ENCODE data around the gene SEMA3F.

DNA sequence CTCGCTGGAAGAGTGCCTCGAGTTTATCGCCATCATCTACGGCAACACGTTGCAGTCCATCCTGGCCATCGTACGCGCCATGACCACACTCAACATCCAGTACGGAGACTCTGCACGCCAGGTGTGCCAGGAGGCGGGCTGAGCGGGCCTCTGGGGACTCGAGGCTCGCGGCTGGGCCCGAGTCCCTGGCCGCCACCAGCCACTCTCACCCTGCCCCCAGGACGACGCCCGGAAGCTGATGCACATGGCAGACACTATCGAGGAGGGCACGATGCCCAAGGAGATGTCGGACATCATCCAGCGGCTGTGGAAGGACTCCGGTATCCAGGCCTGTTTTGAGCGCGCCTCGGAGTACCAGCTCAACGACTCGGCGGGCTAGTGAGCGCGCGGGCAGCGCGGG lies 38.2 kb downstream of the SEMA3F start:
- TF ChIP-seq, protein P1, sequence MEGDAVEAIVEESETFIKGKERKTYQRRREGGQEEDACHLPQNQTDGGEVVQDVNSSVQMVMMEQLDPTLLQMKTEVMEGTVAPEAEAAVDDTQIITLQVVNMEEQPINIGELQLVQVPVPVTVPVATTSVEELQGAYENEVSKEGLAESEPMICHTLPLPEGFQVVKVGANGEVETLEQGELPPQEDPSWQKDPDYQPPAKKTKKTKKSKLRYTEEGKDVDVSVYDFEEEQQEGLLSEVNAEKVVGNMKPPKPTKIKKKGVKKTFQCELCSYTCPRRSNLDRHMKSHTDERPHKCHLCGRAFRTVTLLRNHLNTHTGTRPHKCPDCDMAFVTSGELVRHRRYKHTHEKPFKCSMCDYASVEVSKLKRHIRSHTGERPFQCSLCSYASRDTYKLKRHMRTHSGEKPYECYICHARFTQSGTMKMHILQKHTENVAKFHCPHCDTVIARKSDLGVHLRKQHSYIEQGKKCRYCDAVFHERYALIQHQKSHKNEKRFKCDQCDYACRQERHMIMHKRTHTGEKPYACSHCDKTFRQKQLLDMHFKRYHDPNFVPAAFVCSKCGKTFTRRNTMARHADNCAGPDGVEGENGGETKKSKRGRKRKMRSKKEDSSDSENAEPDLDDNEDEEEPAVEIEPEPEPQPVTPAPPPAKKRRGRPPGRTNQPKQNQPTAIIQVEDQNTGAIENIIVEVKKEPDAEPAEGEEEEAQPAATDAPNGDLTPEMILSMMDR (IDR thresholded peaks at IDR 0.05 in 4 of 5, conservative IDR thresholded peaks at IDR 0.05 in 1 of 5) = no peak
- TF ChIP-seq POLR2A (IDR thresholded peaks at IDR 0.05) = no peak

All from gastrocnemius medialis (tissue), 4 donors.